Fibroblast of skin of back (primary cell): ENCODE measurements around the gene HIBADH.

Source experiments
- DNase-seq: peaks from one replicate; pipeline ENCODE4 v3.0.0-alpha.2; 2013

HIBADH gene

GRCh38 chr7:27635728-27636127, 27.0 kb downstream of the HIBADH start:
- no peak for DNase-seq

- no peak for DNase-seq
Observed at GRCh38 chr7:27634671-27635493, 27.8 kb downstream of the HIBADH start.

GRCh38 chr7:27633062-27633461, 29.6 kb downstream of the HIBADH start:
- DNase-seq: no peak

GRCh38 chr7:27631391-27631790, 31.3 kb downstream of the HIBADH start:
- DNase-seq: no peak

- no peak for DNase-seq
Observed at GRCh38 chr7:27627146-27627545, 35.5 kb downstream of the HIBADH start.

GRCh38 chr7:27619492-27619891, 43.2 kb downstream of the HIBADH start:
- DNase-seq: no peak

- no peak for DNase-seq
Observed at GRCh38 chr7:27617651-27618381, 44.9 kb downstream of the HIBADH start.

GRCh38 chr7:27616914-27617548, 45.7 kb downstream of the HIBADH start:
- DNase-seq: no peak

- no peak for DNase-seq
Observed at GRCh38 chr7:27616186-27616491, 46.5 kb downstream of the HIBADH start.

- DNase-seq: no peak
Observed at GRCh38 chr7:27615420-27616185, 47.1 kb downstream of the HIBADH start.

- no peak for DNase-seq
Observed at GRCh38 chr7:27614095-27614494, 48.6 kb downstream of the HIBADH start.

GRCh38 chr7:27611059-27611458, 51.6 kb downstream of the HIBADH start:
- no peak for DNase-seq

GRCh38 chr7:27608776-27609495, 53.7 kb downstream of the HIBADH start:
- DNase-seq: peak; percentile 46

- DNase-seq: no peak
Observed at GRCh38 chr7:27607210-27607606, 55.5 kb downstream of the HIBADH start.

GRCh38 chr7:27606270-27607209, 56.1 kb downstream of the HIBADH start:
- DNase-seq: peak; percentile 82

GRCh38 chr7:27605689-27606269, 56.9 kb downstream of the HIBADH start:
- peak; percentile 40 for DNase-seq

- peak; percentile 6 for DNase-seq
Observed at GRCh38 chr7:27605283-27605682, 57.4 kb downstream of the HIBADH start.

- peak; percentile 5 for DNase-seq
Observed at GRCh38 chr7:27603813-27604212, 58.9 kb downstream of the HIBADH start.

- no peak for DNase-seq
Observed at GRCh38 chr7:27602766-27603165, 59.9 kb downstream of the HIBADH start.

GRCh38 chr7:27601217-27601616, 61.5 kb downstream of the HIBADH start:
- no peak for DNase-seq

- no peak for DNase-seq
Observed at GRCh38 chr7:27600247-27600646, 62.4 kb downstream of the HIBADH start.
